Neural progenitor cell (in vitro differentiated cells): Measurements from ENCODE around the gene CIAPIN1.

Experiments used
- CTCF ChIP-seq: fragments of 200-600 bp; sonication (generic); IDR thresholded peaks from 2 replicates; pipeline ENCODE4 v1.5.1; 2017; ENCODE audit warnings: antibody characterized with exemption, mild to moderate bottlenecking
- EZH2 ChIP-seq: fragments of 200-600 bp; sonication (generic); IDR thresholded peaks from 2 replicates; pipeline ENCODE4 v1.6.1; 2017; ENCODE audit warnings: antibody characterized with exemption, mild to moderate bottlenecking, moderate library complexity

- TF ChIP-seq CTCF (no peak), EZH2 (no peak)
Measured at GRCh38 chr16:57395026-57395425, 52.2 kb downstream of the CIAPIN1 start.
